Measurements from ENCODE around the gene INPPL1.

Gene INPPL1

GRCh38 chr11:72250661-72251464 lies 26.3 kb downstream of the INPPL1 start:
- TF ChIP-seq POLR2A (IDR thresholded peaks at IDR 0.05; ENCODE audit: extremely low read depth, insufficient read length) (no peak), MYC (IDR thresholded peaks at IDR 0.05; ENCODE audit: low read depth, low read length) (no peak), MAX (IDR thresholded peaks at IDR 0.05; ENCODE audit: low read depth, low read length) (no peak)
- TF ChIP-seq, protein P1, sequence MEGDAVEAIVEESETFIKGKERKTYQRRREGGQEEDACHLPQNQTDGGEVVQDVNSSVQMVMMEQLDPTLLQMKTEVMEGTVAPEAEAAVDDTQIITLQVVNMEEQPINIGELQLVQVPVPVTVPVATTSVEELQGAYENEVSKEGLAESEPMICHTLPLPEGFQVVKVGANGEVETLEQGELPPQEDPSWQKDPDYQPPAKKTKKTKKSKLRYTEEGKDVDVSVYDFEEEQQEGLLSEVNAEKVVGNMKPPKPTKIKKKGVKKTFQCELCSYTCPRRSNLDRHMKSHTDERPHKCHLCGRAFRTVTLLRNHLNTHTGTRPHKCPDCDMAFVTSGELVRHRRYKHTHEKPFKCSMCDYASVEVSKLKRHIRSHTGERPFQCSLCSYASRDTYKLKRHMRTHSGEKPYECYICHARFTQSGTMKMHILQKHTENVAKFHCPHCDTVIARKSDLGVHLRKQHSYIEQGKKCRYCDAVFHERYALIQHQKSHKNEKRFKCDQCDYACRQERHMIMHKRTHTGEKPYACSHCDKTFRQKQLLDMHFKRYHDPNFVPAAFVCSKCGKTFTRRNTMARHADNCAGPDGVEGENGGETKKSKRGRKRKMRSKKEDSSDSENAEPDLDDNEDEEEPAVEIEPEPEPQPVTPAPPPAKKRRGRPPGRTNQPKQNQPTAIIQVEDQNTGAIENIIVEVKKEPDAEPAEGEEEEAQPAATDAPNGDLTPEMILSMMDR (IDR thresholded peaks at IDR 0.05; ENCODE audit: low read depth, low read length) = no peak
- DNase-seq (ENCODE audit: low read depth) = no peak
- no peak overlapping the region for H3K4me3 ChIP-seq (ENCODE audit: low read depth, low read length)

GRCh38 chr11:72251614-72252013 lies 27.0 kb downstream of the INPPL1 start:
- no peak for TF ChIP-seq POLR2A (IDR thresholded peaks at IDR 0.05; ENCODE audit: extremely low read depth, insufficient read length)
- TF ChIP-seq, protein P1 (IDR thresholded peaks at IDR 0.05; ENCODE audit: low read depth, low read length) = no peak
- no peak for TF ChIP-seq MAX (IDR thresholded peaks at IDR 0.05; ENCODE audit: low read depth, low read length)
- no peak for TF ChIP-seq MYC (IDR thresholded peaks at IDR 0.05; ENCODE audit: low read depth, low read length)
- no peak overlapping the region for H3K4me3 ChIP-seq (ENCODE audit: low read depth, low read length)
- DNase-seq (ENCODE audit: low read depth) = no peak

DNA sequence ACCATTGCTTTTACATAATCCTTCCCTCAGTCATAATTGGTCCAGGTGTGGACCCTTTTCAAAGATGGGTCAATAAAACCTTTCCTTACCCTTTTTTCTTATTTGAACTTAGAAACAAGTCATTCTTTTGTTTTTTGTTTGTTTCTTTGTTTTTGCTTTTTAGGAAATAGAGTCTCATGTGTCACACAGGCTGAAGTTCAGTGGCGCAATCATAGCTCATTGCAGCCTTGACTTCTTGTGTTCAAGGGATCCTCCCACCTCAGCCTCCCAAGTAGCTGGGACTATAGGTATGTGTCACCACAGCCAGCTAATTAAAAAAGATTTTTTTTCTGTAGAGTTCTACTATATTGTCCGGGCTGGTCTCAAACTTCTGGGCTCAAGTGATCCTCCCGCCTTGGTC lies 28.8 kb downstream of the INPPL1 start:
- H3K4me3 ChIP-seq (ENCODE audit: low read depth, low read length) = no peak overlapping the region
- no peak for DNase-seq (ENCODE audit: low read depth)
- TF ChIP-seq MAX (IDR thresholded peaks at IDR 0.05; ENCODE audit: low read depth, low read length) (no peak), POLR2A (IDR thresholded peaks at IDR 0.05; ENCODE audit: extremely low read depth, insufficient read length) (no peak), MYC (IDR thresholded peaks at IDR 0.05; ENCODE audit: low read depth, low read length) (no peak)
- TF ChIP-seq, protein P1 (IDR thresholded peaks at IDR 0.05; ENCODE audit: low read depth, low read length) = no peak

- TF ChIP-seq, protein P1 (IDR thresholded peaks at IDR 0.05; ENCODE audit: low read depth, low read length) = no peak
- no peak for TF ChIP-seq MAX (IDR thresholded peaks at IDR 0.05; ENCODE audit: low read depth, low read length)
- TF ChIP-seq POLR2A (IDR thresholded peaks at IDR 0.05; ENCODE audit: extremely low read depth, insufficient read length) = no peak
- TF ChIP-seq MYC (IDR thresholded peaks at IDR 0.05; ENCODE audit: low read depth, low read length) = no peak
- H3K4me3 ChIP-seq (ENCODE audit: low read depth, low read length) = no peak overlapping the region
- DNase-seq (ENCODE audit: low read depth) = no peak
Observed at GRCh38 chr11:72254299-72254993, 29.9 kb downstream of the INPPL1 start.

DNA sequence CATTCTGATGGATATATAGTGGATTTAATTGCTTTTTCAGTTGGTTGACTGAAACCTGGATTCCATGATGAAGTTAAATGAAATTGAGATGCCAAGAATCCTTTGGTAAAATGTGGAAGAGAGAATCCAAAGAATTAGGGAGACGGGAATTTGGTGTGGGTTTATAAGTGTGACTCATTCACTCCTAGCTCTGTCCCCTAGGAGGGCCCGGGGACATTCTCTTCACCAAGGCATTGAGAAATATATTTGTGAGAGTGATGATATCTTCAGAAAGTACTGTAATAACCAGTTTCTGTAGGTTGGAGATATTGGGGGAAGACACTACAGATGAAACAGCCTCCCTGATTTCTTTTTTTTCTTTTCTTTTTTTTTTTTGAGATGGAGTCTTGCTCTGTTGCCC lies 33.0 kb downstream of the INPPL1 start:
- TF ChIP-seq MYC (IDR thresholded peaks at IDR 0.05; ENCODE audit: low read depth, low read length) (no peak), MAX (IDR thresholded peaks at IDR 0.05; ENCODE audit: low read depth, low read length) (no peak), POLR2A (IDR thresholded peaks at IDR 0.05; ENCODE audit: extremely low read depth, insufficient read length) (no peak)
- TF ChIP-seq, protein P1 (IDR thresholded peaks at IDR 0.05; ENCODE audit: low read depth, low read length) = no peak
- H3K4me3 ChIP-seq (ENCODE audit: low read depth, low read length) = no peak overlapping the region
- DNase-seq (ENCODE audit: low read depth) = no peak

All from NB4 (cell line).